Midbrain (tissue), 1 donor: ENCODE measurements around the gene LRRC8B.
"Not testable (repeated sequence)": the region's sequence is repeated elsewhere in the genome, so short reads cannot be mapped to it uniquely, and the experiment has no call there.

ENCODE experiments used
- DNase-seq: peaks from one replicate; lab custom pipeline; 2025; lab: John Stamatoyannopoulos, UW

Gene LRRC8B

DNA sequence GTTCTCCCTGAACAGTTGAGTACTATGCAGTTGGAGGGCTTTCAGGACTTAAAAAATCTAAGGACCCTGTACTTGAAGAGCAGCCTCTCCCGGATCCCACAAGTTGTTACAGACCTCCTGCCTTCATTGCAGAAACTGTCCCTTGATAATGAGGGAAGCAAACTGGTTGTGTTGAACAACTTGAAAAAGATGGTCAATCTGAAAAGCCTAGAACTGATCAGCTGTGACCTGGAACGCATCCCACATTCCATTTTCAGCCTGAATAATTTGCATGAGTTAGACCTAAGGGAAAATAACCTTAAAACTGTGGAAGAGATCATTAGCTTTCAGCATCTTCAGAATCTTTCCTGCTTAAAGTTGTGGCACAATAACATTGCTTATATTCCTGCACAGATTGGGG lies 59.6 kb downstream of the LRRC8B start:
- DNase-seq: no peak

DNA sequence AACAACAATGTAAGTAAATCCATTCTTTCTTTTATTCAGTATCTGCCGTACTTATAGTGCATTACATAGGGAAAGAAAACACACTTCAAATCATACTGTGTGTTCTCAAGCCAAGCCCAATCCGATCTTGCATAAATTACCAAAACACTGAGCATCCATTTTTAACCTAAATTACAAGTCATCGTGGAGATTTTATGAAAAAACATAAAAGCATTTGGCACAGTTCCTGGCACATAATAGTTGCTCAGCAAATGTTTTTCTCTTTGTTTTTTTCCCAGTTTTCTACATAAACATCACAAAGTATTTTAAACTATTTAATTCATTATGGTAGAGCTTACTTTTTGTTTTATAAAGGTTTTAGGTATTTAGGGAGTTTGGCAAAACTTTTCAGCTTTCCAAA lies 60.2 kb downstream of the LRRC8B start:
- DNase-seq: no peak

DNA sequence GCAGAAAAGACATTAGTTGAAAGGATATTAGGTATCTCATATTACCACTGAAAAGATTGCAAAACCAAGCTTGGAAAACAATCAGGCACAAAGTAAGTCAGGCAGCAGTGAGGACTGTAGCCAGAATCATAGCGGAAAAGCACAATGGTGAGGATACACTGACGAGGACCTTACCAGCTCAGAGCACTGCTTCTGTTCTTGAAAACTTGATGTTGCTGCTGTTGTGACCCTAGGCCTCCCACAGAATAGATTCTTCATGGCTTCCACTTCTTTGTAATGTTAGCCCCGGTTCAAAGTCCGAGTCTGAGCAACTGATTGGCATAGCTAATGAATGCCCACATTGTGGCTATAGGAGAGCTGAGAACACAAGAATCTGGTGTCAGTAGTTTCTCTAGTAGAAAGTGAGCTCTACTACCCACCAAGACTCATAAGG lies 63.1 kb downstream of the LRRC8B start:
- peak; percentile 29 for DNase-seq

DNA sequence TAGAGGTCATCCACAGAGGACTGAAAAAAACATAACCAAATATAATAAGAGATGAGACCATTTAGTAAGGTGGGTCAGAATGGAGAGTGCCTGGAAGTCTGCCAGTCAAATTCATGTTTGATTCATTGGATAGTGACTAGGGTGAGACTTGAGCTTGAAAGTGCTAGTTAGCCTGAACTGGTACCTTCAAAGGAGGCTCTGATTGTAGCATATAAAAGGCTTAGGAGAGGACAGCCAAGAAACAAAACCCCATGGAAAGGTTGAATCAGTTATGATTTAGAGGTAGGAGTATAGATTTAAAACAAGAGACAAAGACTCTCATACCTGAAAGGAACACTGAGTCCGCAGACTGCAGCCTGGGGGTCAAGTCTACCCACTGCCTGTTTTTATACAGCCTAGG lies 63.9 kb downstream of the LRRC8B start:
- DNase-seq: no peak

DNA sequence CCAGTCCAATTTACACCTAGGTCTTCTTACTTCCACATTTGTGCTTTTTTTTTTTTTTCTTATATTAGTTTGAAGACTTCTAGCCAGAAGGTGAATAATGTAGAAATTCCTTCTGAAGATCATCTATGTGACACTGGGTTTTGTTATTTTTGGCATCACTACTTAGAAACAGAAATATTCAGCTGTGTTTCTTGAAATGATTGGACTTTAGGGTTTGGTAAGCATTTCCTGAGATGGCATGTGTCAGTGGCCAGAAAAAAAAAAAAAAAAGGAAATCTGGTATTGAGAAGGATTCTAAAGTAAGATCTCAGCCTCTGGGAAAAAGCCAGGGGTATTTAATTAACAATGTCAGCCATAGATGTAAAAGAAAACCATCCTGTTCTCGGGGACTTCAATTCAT lies 64.9 kb downstream of the LRRC8B start:
- DNase-seq: no peak

DNA sequence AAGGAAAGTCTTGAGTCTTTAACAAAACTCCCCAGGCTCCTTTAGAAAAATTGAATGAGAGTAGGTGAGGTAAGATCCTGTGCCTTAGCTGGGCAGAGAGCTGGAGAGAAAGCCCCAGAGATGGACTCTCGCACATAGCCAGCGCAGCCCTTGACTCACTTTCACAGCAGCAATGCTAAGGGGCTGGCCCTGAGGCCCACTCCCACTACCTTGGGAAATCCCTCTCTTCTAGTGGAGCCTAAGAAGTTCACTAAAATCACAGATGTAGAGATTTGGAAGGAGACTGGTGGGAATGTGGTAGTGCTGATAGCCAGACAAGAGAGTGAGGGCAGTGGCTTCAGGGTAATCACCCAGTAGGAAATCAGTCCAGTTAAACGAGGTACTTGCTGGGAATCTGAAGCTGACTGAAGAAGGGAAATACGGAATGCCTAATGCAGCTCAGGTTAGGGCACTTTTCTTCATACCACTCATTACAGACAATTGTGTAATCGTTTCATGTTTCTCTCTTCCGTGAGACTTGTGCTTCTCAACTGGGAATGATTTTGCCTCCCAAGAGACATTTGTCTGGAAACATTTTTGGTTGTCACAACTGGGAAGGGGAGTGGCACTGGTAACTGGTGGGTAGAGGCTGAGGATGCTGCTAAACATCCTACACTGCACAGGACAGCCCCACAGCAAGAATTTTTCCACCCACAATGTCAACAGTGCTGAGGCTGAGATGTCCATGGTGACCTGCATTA lies 65.9 kb downstream of the LRRC8B start:
- no peak for DNase-seq

DNA sequence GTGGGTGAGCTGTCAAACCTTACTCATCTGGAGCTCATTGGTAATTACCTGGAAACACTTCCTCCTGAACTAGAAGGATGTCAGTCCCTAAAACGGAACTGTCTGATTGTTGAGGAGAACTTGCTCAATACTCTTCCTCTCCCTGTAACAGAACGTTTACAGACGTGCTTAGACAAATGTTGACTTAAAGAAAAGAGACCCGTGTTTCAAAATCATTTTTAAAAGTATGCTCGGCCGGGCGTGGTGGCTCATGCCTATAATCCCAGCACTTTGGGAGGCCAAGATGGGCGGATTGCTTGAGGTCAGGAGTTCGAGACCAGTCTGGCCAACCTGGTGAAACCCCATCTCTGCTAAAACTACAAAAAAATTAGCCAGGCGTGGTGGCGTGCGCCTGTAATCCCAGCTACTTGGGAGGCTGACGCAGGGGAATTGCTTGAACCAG lies 68.3 kb downstream of the LRRC8B start:
- DNase-seq: not testable (repeated sequence)

DNA sequence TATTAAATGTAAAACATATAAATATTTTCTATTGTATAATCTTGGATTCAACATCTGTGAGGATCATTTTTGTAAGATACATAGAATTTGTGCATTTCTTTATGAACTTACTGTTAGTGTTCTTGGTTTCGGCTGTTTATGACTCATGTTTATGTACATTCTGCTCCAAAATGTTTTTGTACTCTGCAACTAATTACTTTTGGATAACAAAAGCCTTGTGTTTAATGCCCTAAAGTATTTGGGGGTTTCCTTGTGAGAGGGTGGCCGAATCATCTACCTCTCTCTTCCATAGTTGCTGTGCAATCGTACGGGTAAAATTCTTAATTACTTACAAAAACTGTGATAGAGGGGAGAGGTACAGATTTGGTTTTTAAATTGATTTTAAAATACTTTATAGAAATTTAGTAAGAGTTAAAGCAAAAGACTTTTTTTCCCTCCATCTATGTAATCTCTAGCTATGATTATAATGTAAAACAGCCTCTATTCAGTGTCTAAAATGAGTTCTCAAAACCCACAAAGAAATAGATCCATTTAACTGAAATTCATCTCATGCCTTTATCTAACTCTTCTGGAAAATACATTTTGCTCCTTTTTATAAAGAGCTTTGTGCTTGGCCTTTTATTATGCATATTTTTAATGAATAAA lies 69.6 kb downstream of the LRRC8B start:
- DNase-seq: no peak

DNA sequence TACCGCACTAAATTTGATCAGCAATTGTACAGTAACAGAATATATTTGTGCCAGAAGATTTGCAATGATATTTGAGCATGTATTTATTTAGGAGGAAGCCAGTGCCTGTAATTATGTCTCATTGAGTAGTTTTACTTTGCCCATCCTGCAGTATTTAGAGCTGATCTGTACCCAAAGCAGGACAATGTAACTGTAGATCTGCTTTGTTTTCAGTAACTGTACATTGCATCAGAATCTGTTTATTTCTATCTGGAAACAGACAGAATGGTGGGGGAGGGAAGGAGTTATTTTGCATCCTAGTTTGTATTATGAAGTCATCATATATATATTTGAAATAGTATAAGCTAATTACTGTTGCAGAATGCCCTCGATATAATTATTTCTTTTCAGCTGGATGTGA lies 72.1 kb downstream of the LRRC8B start:
- DNase-seq: no peak

DNA sequence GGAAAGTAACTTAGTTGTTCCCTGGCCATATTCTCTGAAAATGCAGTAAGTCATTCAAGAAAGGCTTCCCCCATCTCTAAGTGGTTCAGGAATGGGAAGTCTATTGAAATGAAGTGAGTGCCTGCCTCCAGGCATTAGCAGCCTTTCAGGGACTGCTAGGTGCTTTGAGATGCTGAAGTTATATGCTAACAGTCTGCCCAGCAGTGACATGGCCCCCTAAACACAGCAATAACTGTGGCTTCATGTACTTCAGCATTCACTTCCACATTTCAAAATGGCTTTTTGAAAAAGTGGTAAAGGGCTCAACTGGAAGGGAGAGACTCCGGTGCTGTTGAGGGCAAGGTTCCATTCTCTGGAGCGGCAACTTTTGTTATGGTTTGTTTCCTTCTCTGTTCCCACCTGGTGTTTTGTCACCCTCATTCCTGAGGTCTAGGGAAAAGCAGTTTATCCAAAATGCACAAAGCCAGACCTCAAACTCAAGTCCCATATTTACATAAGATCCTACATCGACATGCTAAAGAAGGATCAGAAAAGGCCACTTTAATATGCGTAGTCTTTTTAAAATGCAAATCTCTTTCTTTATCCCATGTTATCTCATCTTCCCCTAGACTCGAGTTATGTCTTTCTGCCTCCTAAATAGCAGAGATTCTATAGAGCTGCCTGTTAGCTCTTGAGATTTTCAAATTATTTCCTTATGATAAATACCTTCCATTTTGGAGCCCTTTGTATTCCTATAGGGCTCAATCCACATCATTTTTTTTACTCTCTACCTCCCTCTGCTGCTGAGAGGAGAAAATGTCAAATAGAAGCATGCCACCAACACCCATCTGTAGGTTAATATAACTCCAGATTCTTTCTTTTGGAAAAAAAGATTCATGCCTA lies 74.1 kb downstream of the LRRC8B start:
- peak; percentile 64 for DNase-seq

DNA sequence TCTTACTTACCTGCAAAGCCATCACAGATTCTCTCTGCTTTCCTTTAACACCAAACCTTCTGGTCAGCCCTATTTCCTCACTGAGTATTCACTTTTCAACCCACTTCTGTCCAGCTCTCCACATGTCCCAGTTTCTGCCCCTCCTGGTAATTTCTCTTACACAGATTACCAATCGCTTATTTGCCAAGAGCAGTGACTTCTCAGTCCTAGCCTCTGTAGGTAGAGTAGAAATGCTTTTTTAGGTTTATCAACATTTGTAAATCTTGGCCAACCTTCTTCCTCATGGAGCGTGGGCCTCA lies 74.7 kb downstream of the LRRC8B start:
- no peak for DNase-seq

DNA sequence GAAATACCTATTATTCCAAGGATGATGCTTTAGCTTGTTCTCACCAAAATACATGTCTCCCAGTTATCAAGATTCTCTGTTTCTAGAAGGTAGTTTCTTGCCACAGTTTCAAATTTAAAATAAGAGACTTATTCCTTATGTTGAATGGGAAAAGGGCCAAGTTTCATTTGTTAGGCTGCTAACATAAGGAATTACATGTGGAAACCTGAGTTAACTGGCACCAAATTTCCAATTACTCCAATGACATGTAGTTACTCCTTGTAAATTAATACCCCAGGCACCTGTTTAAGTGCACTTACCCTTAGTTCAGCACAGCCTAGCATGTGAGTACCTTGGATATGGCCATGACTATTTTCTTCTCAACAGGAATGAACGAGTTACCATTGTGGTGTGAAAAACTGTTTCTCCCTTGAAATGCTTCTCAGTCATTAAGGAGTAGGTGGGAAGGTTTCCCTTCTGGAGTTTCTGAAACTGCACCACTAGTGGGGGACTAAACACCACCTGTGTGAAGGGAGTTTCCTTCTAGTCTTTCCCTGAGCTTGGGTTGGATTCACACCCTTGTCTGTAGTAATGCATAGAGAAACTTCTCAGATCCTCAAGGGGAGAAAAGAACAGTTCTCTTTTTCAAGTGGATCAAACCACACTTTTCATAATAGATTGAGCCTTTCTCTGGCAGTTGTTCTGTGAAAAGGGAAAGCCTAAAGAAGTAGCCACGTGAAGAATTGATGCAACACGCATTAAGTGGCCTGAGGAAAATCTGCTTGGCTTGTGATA lies 76.0 kb downstream of the LRRC8B start:
- no peak for DNase-seq

DNA sequence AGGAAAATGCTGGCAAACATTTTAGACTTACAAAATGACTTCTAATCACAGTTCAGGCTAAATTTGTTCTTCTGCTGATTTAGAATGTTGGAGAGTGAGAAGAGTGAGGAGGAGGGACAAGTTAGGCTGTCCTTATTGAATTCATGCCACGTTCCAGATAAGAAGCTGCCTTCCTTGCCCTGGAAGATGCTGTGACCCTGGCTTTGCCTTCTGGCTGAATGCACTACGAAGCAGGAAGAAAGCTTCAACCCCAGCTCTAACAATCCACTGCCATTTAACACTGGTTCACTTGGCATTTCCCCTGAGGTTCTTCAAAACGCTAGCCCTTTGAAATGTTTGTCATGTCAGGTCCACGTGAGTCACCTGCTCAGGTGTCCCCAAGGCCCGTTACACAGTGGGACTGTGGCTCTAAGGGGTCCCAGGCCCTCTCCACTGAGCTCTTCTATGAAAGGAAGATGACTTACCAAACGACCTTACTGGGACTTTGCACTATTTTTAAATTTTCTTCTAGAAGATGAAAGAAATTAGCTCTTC lies 78.3 kb downstream of the LRRC8B start:
- no peak for DNase-seq

DNA sequence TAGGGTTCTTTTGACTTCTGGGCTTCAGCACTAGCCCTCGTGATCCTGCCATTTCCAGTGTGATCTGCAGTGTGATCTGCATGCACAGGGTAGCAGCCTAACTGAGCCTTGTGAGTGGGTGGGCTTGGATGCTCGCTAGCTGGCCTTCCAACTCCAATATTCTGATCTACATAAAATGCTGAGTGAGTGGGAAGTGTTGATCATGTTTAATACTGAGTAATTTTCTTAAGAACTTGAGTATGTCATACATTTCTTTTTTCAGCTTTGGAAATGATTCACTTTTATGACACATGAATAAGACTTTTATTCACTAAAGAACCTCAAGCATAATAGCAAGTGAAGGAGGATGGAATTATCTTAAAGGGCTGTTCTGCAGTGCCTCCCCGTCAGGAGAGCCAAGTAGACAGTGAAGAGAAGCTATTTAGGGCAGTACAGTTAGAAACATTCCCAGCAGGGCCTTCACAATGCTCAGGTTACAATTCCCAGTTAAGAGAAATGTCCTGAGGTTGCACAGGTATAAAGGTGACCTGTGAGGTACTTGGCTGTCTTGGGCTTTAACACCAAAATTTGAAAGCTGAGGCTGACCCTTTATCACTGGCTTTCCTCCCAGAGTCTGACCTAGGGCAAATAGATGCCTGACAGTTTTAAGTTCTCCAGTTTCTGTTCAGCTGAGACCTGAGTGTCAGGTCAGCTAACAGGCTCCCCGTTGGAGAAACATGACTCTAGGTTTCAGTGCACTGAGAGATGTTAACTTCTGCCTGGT lies 79.2 kb downstream of the LRRC8B start:
- no peak for DNase-seq

DNA sequence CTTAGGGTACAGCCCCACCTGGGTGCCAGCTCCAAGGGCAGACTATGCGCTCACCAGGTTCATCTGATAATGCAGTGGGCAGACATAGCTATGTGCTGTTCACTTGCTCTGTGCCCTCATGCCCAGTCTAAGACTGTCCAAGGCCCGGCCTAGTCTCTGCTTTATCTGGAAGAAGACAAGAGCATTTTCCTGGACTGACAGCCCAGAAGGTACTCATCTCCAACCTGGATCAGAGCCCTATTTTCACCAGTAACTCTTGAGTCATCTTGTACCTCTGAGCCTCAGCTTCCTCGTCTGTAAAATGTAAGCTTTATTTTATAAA lies 79.7 kb downstream of the LRRC8B start:
- no peak for DNase-seq

DNA sequence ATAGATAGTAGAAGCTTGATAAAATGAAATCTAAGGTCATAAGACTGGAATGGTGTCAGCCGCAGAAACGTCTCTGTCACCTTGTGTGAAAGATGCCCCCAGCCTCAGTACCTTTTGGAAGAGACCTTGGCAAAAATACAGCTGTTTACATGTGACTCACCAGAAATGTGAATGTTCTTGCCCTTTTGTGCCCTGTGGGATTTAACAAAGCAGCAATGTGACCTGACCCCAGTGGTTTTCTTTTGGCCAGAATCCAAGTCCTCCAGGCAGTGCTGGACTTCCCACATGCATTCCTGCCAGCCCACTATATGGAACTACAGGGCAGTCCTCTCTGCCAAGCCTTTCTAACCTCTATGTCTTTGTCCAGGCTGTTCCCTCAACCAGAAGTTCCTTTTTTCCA lies 81.1 kb downstream of the LRRC8B start:
- no peak for DNase-seq

DNA sequence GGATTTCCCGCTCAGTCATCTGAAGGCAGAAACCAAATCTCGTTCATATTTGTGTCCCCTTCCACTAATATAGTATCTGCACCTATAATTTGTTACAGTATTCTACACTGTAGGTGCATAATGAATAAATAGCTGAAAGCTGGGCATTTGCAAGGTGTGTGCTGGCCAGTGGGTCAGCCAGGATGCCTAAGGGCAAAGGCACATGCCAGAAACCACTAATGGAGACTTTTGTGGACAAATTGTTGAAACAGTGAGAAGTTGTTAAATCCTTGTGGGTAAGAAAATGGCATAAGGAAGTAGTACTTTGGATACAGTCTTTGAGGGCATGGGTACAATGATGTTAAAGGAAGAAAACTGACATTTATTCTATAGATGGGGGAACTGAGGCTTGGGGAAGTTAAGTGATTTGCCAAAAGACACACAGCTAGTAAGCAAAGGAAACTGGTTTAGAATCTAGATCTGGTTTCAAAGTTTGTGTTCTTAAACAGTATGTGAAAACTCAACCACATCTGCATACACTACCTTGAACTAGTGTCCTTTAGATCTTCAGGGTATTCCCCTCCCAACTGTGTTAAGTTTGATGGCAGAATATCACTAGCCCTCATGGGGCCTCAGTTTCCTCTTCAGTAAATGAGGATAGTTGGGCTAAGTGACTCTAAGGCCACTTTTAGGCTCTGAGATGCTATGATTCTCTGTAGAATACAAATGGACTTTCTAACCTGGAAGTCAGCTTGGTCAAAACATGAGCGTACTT lies 81.8 kb downstream of the LRRC8B start:
- no peak for DNase-seq

DNA sequence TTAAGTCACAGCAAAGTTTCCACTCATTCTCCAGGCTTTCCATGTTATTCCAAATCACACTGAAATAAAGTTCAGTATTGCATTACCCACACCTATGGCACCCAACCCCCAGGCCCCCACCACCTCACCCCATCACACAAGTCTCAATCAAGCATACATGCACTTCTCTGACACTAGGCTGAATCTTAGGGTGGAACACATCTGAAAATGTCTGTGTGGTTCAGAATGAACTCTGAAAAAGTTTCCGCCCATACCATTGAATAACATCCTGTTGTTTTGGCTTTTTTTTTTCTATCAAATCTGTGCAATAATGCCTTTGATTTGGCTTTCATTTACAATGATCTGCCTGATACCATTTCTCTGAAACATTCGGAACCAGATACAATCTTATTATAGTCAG lies 82.5 kb downstream of the LRRC8B start:
- no peak for DNase-seq

DNA sequence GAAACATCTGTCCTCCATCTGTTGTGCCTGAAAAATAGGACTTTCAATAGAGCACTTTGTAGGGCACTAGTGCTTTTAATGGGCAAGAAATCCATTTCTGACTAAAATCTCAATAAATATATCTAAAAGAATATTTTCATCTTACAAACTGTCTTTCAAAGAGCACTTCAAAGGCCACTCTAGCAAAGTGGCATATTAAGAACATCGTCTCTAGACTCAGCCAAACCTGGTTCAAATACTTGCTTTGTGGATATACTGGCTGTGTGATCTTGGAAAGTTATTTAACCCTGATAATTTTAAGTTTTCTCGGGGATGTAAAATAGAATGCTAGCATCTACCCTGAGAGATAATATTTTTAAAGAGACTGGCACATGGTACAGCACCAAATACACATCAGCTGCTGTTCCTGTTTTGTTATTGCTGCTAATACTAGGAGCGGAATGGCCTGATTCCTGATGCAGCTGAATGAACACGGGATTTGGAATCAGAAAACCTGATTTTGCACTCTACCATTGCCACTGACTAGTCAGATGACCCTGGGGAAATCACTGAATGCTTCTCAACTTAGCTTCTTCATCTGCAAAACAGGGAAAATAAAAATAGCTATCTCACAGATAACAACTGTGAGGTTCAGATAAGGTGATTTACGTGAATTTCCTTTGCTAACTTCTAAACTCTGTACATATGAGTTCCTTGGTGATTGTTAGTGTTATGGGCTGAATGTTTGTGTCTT lies 83.1 kb downstream of the LRRC8B start:
- no peak for DNase-seq
